Naive thymus-derived CD8-positive, alpha-beta T cell (primary cell): ENCODE measurements around the gene TBC1D13. TPM values are rescaled to one million over a fixed set of nuclear protein-coding genes. Genes with fewer than 3 reads are reported as not detected.

ENCODE experiments used
- ATAC-seq, 2 donors: fragments of 150-1000 bp; cut with Tn5 transposase in 1 of 2; sonication (Bioruptor Pico), chemical (Tn5 transposase) in 1 of 2; 1 replicate in 1 of 2; 2 replicates in 1 of 2; pipeline ENCODE4 v1.10.0; 2021; ENCODE audit warnings: mild to moderate bottlenecking in 2 of 2, moderate library complexity in 2 of 2
- POLR2A ChIA-PET: fragments of 350-600 bp; sonication (Branson Sonifier 250); formaldehyde crosslinking; loops from one replicate; lab custom pipeline; 2021; ENCODE audit warnings: antibody characterized with exemption; lab: Charles Lee
- DNase-seq, 10 donors: peaks; one replicate each; pipeline versions ENCODE4 v3.0.0 to v3.0.0-alpha.2; 2020 to 2022
- H3K27ac Mint-ChIP-seq, 10 donors: one replicate each; pipeline ENCODE4 v1.8.0; 2020 to 2022; ENCODE audit warnings: mild to moderate bottlenecking in 10 of 10, mixed read lengths in 10 of 10, moderate library complexity in 4 of 10, inconsistent platforms in 1 of 10
- H3K27me3 Mint-ChIP-seq, 5 donors: one replicate each; pipeline ENCODE4 v1.8.0; 2021 to 2022; ENCODE audit warnings: mixed read lengths in 5 of 5
- H3K36me3 Mint-ChIP-seq, 3 donors: one replicate each; pipeline ENCODE4 v1.8.0; 2020 to 2022; ENCODE audit warnings: mixed read lengths in 3 of 3, mild to moderate bottlenecking in 2 of 3, inconsistent platforms in 1 of 3
- H3K4me1 Mint-ChIP-seq, 4 donors: one replicate each; pipeline ENCODE4 v1.8.0; 2021 to 2022; ENCODE audit warnings: mixed read lengths in 4 of 4
- H3K4me3 Mint-ChIP-seq, 10 donors: one replicate each; pipeline ENCODE4 v1.8.0; 2020 to 2022; ENCODE audit warnings: mild to moderate bottlenecking in 10 of 10, mixed read lengths in 10 of 10, moderate library complexity in 6 of 10, inconsistent platforms in 1 of 10
- H3K9me3 Mint-ChIP-seq, 9 donors: one replicate each; pipeline ENCODE4 v1.8.0; 2020 to 2022; ENCODE audit warnings: mixed read lengths in 9 of 9, mild to moderate bottlenecking in 3 of 9, inconsistent platforms in 1 of 9, moderate library complexity in 1 of 9
- polyA plus RNA-seq, 3 donors: library from polyadenylated mRNA; unstranded; fragments of 300-500 nt; fragmentation: Illumina TruSeq; gene quantifications; one replicate each; pipeline ENCODE4 v1.2.3, GENCODE V29; 2021
- total RNA-seq, 8 experiments: library from RNA in 2 of 8; stranded (reverse) in 2 of 8; gene quantifications; one replicate each; pipeline ENCODE4 v1.2.3 and lab custom pipeline; 2021 to 2026

The TBC1D13 gene
- total and polyA plus RNA-seq, 5 experiments from 2014 or later = 20.2 to 36.3 (median 29.9) TPM

DNA sequence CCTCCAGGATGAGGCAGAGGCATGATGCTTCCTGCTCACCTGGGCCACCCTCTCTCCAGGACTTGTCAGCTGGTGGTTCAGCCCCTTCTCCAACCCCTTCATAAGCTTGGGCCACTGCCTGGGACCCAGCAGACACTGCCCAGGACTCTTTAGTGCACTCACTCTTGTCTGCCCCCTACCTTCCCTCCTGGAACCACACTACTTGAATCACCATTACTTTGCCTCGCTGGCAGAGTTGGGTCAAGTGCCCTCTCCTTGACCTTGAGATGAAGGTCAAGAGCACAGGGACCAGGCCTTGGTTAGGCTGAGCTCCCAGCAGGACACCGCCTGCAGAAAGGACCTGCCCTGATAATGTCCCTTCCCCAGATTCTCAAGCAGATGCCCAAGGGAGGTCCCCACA is 22.8 kb downstream of the TBC1D13 start:
- Mint-ChIP-seq H3K27ac (peak overlapping the region in 5 of 10 donors; percentile 7 to 91 (median 56)), H3K4me1 (peaks cover 0 to 2% (median 0%) of the 10 kb centered on the region in 4 donors), H3K4me3 (no peak overlapping the region), H3K9me3 (no peaks in the 10 kb centered on the region), H3K27me3 (no peaks in the 10 kb centered on the region), H3K36me3 (peaks cover 0 to 20% (median 6%) of the 10 kb centered on the region in 3 donors)
- POLR2A ChIA-PET = interaction anchor here (0.5 to 1.2 kb wide), 2 partner anchors 8 to 277 kb away, joined by 3 to 5 read pairs; partner anchors contain the start of gene ENDOG
- peak in 1 of 2 donors; percentile 18 for ATAC-seq
- no peak for DNase-seq

DNA sequence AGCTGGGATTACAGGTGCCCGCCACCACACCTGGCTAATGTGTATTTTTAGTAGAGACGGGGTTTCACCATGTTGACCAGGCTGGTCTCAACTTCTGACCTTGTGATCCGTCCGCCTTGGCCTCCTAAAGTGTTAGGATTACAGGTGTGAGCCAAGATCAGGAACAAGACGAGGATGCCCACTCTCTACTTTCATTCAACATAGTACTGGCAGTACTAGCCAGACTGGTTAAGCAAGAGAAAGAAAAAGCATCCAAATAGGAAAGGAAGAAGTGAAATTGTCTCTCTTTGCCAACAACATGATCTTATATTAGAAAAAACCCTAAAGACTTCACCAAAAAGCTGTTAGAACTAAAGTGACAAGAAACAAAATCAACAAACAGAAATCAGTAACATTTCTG is 23.8 kb downstream of the TBC1D13 start:
- Mint-ChIP-seq H3K27me3 (no peaks in the 10 kb centered on the region), H3K9me3 (no peaks in the 10 kb centered on the region), H3K27ac (peak overlapping the region in 3 of 10 donors; percentile 10 to 56 (median 54)), H3K4me1 (peaks cover 0 to 2% (median 0%) of the 10 kb centered on the region in 4 donors), H3K36me3 (peaks cover 0 to 14% (median 2%) of the 10 kb centered on the region in 3 donors), H3K4me3 (no peak overlapping the region)
- no peak for ATAC-seq
- no peak for DNase-seq
- POLR2A ChIA-PET = no interaction called here

DNA sequence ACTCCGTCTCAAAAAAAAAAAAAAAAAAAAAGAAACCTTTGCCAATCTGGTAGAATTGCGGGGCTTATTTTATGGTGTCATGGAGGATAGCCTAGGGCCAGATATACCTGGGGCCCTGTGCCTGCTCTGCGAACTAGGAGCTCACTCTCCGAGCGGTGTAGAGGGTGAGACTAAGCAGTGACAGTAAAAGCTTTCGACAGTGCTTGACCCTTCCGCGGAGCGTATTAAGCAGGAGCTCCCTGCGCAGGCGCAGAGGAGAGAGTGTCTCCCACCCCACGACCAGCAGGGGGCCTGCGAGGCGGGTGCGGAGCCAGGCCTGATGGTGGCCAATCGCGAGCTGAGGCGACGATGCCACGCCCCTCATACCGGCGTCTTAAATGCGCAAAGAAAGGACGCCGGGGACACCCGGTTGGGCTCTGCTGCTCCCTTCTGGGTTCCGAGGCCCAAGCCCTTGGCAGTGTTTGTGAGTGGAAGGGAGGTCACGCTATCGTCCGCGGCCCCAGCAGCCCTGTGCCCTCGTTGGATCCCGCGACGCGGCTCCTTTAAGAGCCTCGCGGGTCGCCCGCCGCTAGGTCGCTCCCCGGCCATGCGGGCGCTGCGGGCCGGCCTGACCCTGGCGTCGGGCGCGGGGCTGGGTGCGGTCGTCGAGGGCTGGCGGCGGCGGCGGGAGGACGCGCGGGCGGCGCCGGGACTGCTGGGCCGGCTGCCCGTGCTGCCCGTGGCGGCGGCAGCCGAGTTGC is 31.2 kb downstream of the TBC1D13 start, which contains the start of gene ENDOG:
Gene ENDOG (plus strand): TSS at position 402 of the 740 bp plus-strand sequence. CDS start 185 bp downstream, at position 587.
- Mint-ChIP-seq H3K27ac (peak within 1 kb of the TSS; percentile 59 to 94 (median 92)), H3K4me3 (peak within 1 kb of the TSS; percentile 83 to 93 (median 90)), H3K9me3 (no peaks in the 10 kb centered on the region), H3K27me3 (no peaks in the 10 kb centered on the region), H3K36me3 (peaks cover 0 to 11% (median 3%) of the 10 kb centered on the region in 3 donors), H3K4me1 (peaks cover 6 to 26% (median 23%) of the 10 kb centered on the region in 4 donors)
- POLR2A ChIA-PET = interaction anchor here (0.6 to 3.7 kb wide), 23 partner anchors 9 to 1162 kb away, joined by 3 to 38 read pairs (median 4); partner anchors contain the start of genes DOLK, GLE1, KYAT1 and LRRC8A
- peak; percentile 90 to 94 for ATAC-seq
- peak; percentile 94 to 98 (median 97) for DNase-seq

DNA sequence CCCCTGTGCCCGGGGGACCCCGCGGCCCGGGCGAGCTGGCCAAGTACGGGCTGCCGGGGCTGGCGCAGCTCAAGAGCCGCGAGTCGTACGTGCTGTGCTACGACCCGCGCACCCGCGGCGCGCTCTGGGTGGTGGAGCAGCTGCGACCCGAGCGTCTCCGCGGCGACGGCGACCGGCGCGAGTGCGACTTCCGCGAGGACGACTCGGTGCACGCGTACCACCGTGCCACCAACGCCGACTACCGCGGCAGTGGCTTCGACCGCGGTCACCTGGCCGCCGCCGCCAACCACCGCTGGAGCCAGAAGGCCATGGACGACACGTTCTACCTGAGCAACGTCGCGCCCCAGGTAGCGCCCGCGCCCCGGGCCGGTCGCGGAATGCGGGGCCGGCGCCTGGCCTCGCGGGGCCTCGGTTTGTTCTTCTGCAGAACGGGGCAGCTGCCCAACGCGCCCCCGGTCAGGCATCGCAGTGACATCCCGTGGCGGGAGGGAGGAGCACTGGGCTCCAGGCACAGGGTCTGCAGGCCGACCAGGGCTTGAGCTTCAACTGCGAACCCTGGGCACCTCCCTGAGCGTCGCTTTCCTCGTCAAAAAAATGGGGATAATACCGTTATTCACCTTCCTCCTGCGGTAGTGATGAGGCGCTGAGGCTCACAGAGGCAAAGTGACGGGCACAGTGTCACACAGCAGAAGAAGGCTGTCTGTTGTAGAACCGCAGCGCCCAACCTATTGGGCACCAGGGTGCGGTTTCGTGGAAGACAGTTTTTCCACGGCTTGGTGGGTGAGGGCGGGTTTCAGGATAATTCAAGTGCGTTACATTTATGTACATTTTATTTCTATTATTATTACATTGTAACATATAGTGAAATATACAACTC is 32.0 kb downstream of the TBC1D13 start:
- Mint-ChIP-seq H3K27me3 (no peaks in the 10 kb centered on the region), H3K27ac (peak overlapping the region in 9 of 10 donors; percentile 55 to 88 (median 66)), H3K4me3 (peak overlapping the region; percentile 62 to 92 (median 82)), H3K36me3 (peaks cover 0 to 14% (median 3%) of the 10 kb centered on the region in 3 donors), H3K4me1 (peaks cover 6 to 26% (median 23%) of the 10 kb centered on the region in 4 donors), H3K9me3 (no peaks in the 10 kb centered on the region)
- POLR2A ChIA-PET = interaction anchor here (0.5 to 3.7 kb wide), 13 partner anchors 9 to 448 kb away, joined by 3 to 38 read pairs (median 5); partner anchors contain the start of genes GLE1, KYAT1, LRRC8A and SET
- ATAC-seq (peak; percentile 52 to 61), DNase-seq (peak in 8 of 10 donors; percentile 6 to 54 (median 36))

- ATAC-seq = no peak
- Mint-ChIP-seq H3K27me3 (no peaks in the 10 kb centered on the region), H3K4me1 (peaks cover 6 to 29% (median 23%) of the 10 kb centered on the region in 4 donors), H3K4me3 (peak overlapping the region; percentile 44 to 92 (median 82)), H3K36me3 (peaks cover 0 to 21% (median 3%) of the 10 kb centered on the region in 3 donors), H3K9me3 (no peaks in the 10 kb centered on the region), H3K27ac (peak overlapping the region in 8 of 10 donors; percentile 50 to 84 (median 60))
- DNase-seq = no peak
- POLR2A ChIA-PET = interaction anchor here (0.5 to 3.7 kb wide), 3 partner anchors 8 to 34 kb away, joined by 3 to 38 read pairs (median 19); partner anchors contain the start of gene SPOUT1
Observed at GRCh38 chr9:128819716-128820664, 32.9 kb downstream of the TBC1D13 start.

DNA sequence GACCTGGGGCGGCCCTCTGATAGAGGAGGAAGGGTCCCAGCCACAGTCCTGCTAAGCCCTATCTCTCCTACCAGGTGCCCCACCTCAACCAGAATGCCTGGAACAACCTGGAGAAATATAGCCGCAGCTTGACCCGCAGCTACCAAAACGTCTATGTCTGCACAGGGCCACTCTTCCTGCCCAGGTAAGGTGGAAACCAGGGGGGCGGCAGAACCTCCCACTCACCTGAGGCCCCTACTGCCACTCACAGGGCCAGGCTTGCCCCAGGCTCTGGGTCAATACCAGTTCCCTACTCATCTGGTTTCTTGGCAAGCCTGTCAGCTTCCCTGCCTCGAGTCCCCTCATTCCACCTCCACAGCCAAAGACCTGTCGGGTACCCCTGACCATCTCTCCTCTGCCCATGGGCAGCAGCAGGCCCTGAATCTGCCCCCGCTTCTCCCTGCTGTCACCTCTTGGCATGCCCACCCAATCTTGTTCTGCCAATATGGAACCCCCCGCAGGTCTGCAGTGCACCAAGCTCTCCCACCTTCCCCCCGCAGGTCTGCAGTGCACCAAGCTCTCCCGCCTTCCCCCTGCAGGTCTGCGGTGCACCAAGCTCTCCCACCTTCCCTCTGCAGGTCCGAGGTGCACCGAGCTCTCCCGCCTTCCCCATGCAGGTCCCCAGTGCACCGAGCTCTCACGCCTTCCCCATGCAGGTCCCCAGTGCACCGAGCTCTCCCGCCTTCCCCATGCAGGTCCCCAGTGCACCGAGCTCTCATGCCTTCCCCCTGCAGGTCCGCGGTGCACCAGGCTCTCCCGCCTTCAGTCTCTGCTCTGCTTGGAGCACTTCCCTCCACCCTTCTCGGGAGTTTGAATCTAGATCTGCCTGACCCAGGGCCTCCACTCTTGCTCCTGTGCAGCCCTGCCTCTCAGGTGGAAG is 33.9 kb downstream of the TBC1D13 start:
- Mint-ChIP-seq H3K27me3 (no peaks in the 10 kb centered on the region), H3K4me1 (peaks cover 6 to 29% (median 23%) of the 10 kb centered on the region in 4 donors), H3K27ac (peak overlapping the region in 9 of 10 donors; percentile 15 to 84 (median 60)), H3K4me3 (peak overlapping the region; percentile 15 to 89 (median 44)), H3K36me3 (peaks cover 0 to 30% (median 3%) of the 10 kb centered on the region in 3 donors), H3K9me3 (no peaks in the 10 kb centered on the region)
- POLR2A ChIA-PET = interaction anchor here (3.7 kb wide), 1 partner anchor 9 kb away, joined by 38 read pairs; the partner anchor contains the start of gene SPOUT1
- ATAC-seq (no peak), DNase-seq (no peak)

DNA sequence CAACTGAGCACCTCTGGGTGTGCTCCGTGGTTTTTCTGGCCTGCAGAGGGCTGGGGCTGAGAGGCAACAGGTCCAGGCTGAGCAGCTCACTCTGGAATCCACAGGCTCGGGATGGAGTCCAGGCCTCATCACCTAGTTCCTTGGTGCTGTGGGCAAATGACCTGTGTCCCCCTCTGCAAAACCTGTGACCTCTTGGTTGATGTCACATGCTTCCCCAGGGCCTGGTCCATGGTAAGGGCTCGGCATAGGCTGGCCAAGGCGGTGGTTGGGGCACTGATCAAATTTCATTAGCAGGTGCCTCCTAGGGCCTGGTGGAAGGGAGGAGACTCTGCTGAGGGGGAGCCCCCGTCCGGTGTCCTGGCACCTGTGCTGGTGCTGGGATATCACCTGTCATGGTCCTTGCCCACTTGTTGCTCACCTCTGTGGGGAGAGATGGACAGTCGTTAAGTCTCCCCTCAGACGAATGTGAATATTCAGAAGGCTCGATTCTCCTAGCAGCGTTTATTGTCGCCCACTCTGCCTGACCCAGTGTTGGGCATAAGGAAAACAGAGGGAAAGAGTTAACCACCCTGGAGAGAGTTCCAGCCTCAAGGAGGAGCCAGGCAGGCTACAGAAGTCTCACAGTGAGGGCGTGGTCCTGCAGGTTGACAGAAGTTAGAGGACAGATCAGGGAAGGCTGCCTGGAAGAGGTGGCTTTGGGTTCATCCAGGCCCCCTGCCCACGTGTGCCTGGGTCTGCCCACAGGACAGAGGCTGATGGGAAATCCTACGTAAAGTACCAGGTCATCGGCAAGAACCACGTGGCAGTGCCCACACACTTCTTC is 34.7 kb downstream of the TBC1D13 start:
- Mint-ChIP-seq H3K4me3 (peak overlapping the region in 4 of 10 donors; percentile 15 to 82 (median 38)), H3K27ac (peak overlapping the region in 6 of 10 donors; percentile 21 to 84 (median 52)), H3K4me1 (peaks cover 6 to 29% (median 23%) of the 10 kb centered on the region in 4 donors), H3K27me3 (no peaks in the 10 kb centered on the region), H3K9me3 (no peaks in the 10 kb centered on the region), H3K36me3 (peaks cover 0 to 34% (median 3%) of the 10 kb centered on the region in 3 donors)
- POLR2A ChIA-PET = no interaction called here
- no peak for ATAC-seq
- no peak for DNase-seq

- Mint-ChIP-seq H3K27ac (peak overlapping the region in 2 of 10 donors; percentile 29 to 67), H3K27me3 (no peaks in the 10 kb centered on the region), H3K4me3 (no peak overlapping the region), H3K9me3 (no peaks in the 10 kb centered on the region), H3K36me3 (peaks cover 0 to 41% (median 3%) of the 10 kb centered on the region in 3 donors), H3K4me1 (peaks cover 9 to 36% (median 26%) of the 10 kb centered on the region in 4 donors)
- DNase-seq = no peak
- ATAC-seq = no peak
- POLR2A ChIA-PET = no interaction called here
Observed at GRCh38 chr9:128822407-128823042, 35.5 kb downstream of the TBC1D13 start.

GRCh38 chr9:128823362-128823902 is 36.4 kb downstream of the TBC1D13 start:
- Mint-ChIP-seq H3K9me3 (no peaks in the 10 kb centered on the region), H3K27me3 (no peaks in the 10 kb centered on the region), H3K36me3 (peaks cover 0 to 43% (median 3%) of the 10 kb centered on the region in 3 donors), H3K4me1 (peaks cover 9 to 38% (median 30%) of the 10 kb centered on the region in 4 donors), H3K4me3 (no peak overlapping the region), H3K27ac (peak overlapping the region in 1 of 10 donors; percentile 75)
- ATAC-seq (no peak), DNase-seq (no peak)
- POLR2A ChIA-PET = interaction anchor here (0.6 to 1.2 kb wide), 4 partner anchors 12 to 367 kb away, joined by 3 to 8 read pairs (median 4); partner anchors contain the start of gene ODF2
